HFFc6 (cell line): ENCODE results near the gene OR9Q1. TPM values are rescaled to one million over a fixed set of nuclear protein-coding genes. Genes with fewer than 3 reads are reported as not detected.
A peak's percentile ranks its signal among the peaks of the same experiment; 100 is the strongest.

Experiments
- DNase-seq: peaks from one replicate; pipeline ENCODE4 v3.0.0-alpha.2; 2018
- H3K27ac Mint-ChIP-seq: 2 replicates; pipeline ENCODE4 v1.8.0; 2020; ENCODE audit warnings: mild to moderate bottlenecking, mixed read lengths
- H3K27me3 Mint-ChIP-seq: 2 replicates; pipeline ENCODE4 v1.8.0; 2021; ENCODE audit warnings: mild to moderate bottlenecking, moderate library complexity, mixed read lengths; ENCODE audit not compliant: insufficient read depth
- H3K36me3 Mint-ChIP-seq: 2 replicates; pipeline ENCODE4 v1.8.0; 2021; ENCODE audit warnings: low read depth, mixed read lengths
- H3K4me1 Mint-ChIP-seq: 2 replicates; pipeline ENCODE4 v1.8.0; 2020; ENCODE audit warnings: low read depth, mixed read lengths
- H3K4me3 Mint-ChIP-seq: 2 replicates; pipeline ENCODE4 v1.8.0; 2020; ENCODE audit warnings: mild to moderate bottlenecking, moderate library complexity, mixed read lengths
- H3K9me3 Mint-ChIP-seq: 2 replicates; pipeline ENCODE4 v1.8.0; 2020; ENCODE audit warnings: mild to moderate bottlenecking, mixed read lengths
- CTCF ChIP-seq: fragments of 200-600 bp; sonication (generic); IDR thresholded peaks from 2 replicates; pipeline ENCODE4 v1.5.0; 2021; ENCODE audit warnings: antibody characterized with exemption, mild to moderate bottlenecking
- total RNA-seq, 6 experiments: library from RNA; stranded (reverse); fragmentation: NEBNext Ultra II Directional; extraction: Animal tissue kit (Norgen Biotek cat#: 25700); gene quantifications; 2 replicates in 1 of 6; 3 replicates in 5 of 6; pipeline ENCODE4 v1.2.3, GENCODE V29; 2021

The OR9Q1 gene
- total RNA-seq, 6 experiments from 2014 or later = not detected

GRCh38 chr11:58039589-58039988, 15.9 kb downstream of the OR9Q1 start:
- TF ChIP-seq CTCF = no peak
- Mint-ChIP-seq H3K27ac (no peak overlapping the region), H3K4me3 (no peak overlapping the region), H3K36me3 (no peaks in the 10 kb centered on the region), H3K4me1 (no peaks in the 10 kb centered on the region), H3K9me3 (no peaks in the 10 kb centered on the region; the same call in 1 of the 2 replicates), H3K27me3 (peaks cover 5% of the 10 kb centered on the region)
- no peak for DNase-seq

- Mint-ChIP-seq H3K36me3 (no peaks in the 10 kb centered on the region), H3K27me3 (peaks cover 10% of the 10 kb centered on the region), H3K9me3 (no peaks in the 10 kb centered on the region), H3K27ac (no peak overlapping the region), H3K4me1 (no peaks in the 10 kb centered on the region), H3K4me3 (no peak overlapping the region)
- no peak for TF ChIP-seq CTCF
- no peak for DNase-seq
Observed at GRCh38 chr11:58043379-58043778, 19.7 kb downstream of the OR9Q1 start.

- no peak for DNase-seq
- no peak overlapping the region for H3K27ac Mint-ChIP-seq
- no peak for TF ChIP-seq CTCF
- H3K27me3 Mint-ChIP-seq = peaks cover 8% of the 10 kb centered on the region
- no peaks in the 10 kb centered on the region for H3K9me3 Mint-ChIP-seq
- no peaks in the 10 kb centered on the region for H3K36me3 Mint-ChIP-seq
- no peak overlapping the region for H3K4me3 Mint-ChIP-seq
- no peaks in the 10 kb centered on the region for H3K4me1 Mint-ChIP-seq
Observed at GRCh38 chr11:58046231-58046630, 22.6 kb downstream of the OR9Q1 start.

- Mint-ChIP-seq H3K36me3 (no peaks in the 10 kb centered on the region), H3K4me1 (no peaks in the 10 kb centered on the region), H3K9me3 (no peaks in the 10 kb centered on the region), H3K4me3 (no peak overlapping the region), H3K27ac (no peak overlapping the region), H3K27me3 (peaks cover 6% of the 10 kb centered on the region)
- TF ChIP-seq CTCF = no peak
- DNase-seq = no peak
Observed at GRCh38 chr11:58047818-58048217, 24.1 kb downstream of the OR9Q1 start.

- H3K9me3 Mint-ChIP-seq = no peaks in the 10 kb centered on the region
- H3K36me3 Mint-ChIP-seq = no peaks in the 10 kb centered on the region
- no peak overlapping the region for H3K4me3 Mint-ChIP-seq
- TF ChIP-seq CTCF = no peak
- H3K27ac Mint-ChIP-seq = no peak overlapping the region
- H3K4me1 Mint-ChIP-seq = peaks cover 36% of the 10 kb centered on the region
- no peaks in the 10 kb centered on the region for H3K27me3 Mint-ChIP-seq
- no peak for DNase-seq
Observed at GRCh38 chr11:58055806-58056401, 32.2 kb downstream of the OR9Q1 start.

- TF ChIP-seq CTCF = no peak
- H3K4me3 Mint-ChIP-seq = no peak overlapping the region
- H3K9me3 Mint-ChIP-seq = no peaks in the 10 kb centered on the region
- peak overlapping the region; percentile 45 for H3K27ac Mint-ChIP-seq
- H3K4me1 Mint-ChIP-seq = peaks cover 51% of the 10 kb centered on the region
- no peaks in the 10 kb centered on the region for H3K27me3 Mint-ChIP-seq
- peak; percentile 3 for DNase-seq
- H3K36me3 Mint-ChIP-seq = no peaks in the 10 kb centered on the region
Observed at GRCh38 chr11:58057481-58057880, 33.8 kb downstream of the OR9Q1 start.
